GM18505 (cell line): Measurements from ENCODE around the gene ZBTB1.

Experiments used
- ATAC-seq: cut with Tn5 transposase; IDR thresholded peaks from one replicate; pipeline ENCODE4 v1.9.1; 2021; ENCODE audit not compliant: unreplicated experiment
- POLR2A ChIP-seq: IDR thresholded peaks from 4 replicates; pipeline ENCODE4 v1.6.1; 2011; ENCODE audit warnings: borderline replicate concordance; ENCODE audit not compliant: insufficient read depth, insufficient read length; ENCODE audit errors: extremely low read depth

Gene ZBTB1, protein sequence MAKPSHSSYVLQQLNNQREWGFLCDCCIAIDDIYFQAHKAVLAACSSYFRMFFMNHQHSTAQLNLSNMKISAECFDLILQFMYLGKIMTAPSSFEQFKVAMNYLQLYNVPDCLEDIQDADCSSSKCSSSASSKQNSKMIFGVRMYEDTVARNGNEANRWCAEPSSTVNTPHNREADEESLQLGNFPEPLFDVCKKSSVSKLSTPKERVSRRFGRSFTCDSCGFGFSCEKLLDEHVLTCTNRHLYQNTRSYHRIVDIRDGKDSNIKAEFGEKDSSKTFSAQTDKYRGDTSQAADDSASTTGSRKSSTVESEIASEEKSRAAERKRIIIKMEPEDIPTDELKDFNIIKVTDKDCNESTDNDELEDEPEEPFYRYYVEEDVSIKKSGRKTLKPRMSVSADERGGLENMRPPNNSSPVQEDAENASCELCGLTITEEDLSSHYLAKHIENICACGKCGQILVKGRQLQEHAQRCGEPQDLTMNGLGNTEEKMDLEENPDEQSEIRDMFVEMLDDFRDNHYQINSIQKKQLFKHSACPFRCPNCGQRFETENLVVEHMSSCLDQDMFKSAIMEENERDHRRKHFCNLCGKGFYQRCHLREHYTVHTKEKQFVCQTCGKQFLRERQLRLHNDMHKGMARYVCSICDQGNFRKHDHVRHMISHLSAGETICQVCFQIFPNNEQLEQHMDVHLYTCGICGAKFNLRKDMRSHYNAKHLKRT

DNA sequence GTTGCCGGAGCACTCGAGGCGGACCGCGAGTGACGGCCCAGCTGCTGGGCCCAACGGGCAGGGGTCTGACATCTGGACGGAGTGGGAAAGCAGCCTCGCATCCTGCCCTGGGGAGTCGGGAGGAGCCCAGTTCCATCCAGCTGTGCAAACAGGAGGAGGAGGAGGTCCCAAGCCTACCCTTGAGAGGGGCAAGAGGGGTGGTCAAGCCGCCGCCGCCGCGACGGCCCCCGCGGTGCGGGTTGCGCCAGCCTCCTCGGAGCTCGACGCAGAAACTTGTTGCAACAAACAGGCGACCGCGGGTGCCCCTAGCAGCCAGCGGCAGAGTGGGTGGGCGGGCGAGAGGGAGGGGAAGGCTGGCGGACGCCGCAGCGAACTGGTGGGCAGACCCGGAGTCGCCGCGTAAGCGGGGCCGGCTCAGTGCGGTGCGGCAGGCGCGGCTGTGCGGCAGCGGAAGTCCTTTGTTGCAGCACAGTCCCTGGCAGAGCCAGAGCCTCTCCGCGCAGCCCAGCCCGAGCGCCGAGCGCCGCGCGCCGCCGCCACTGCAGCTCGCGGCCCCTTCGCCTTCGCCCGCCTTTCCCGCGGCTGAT is at the start of gene ZBTB1:
TSS of gene ZBTB1 (plus strand) at position 461 of the 587 bp plus-strand sequence. CDS start 16,735 bp downstream, outside the sequence.
- TF ChIP-seq POLR2A, result peak; percentile 82
- peak; percentile 18 for ATAC-seq

DNA sequence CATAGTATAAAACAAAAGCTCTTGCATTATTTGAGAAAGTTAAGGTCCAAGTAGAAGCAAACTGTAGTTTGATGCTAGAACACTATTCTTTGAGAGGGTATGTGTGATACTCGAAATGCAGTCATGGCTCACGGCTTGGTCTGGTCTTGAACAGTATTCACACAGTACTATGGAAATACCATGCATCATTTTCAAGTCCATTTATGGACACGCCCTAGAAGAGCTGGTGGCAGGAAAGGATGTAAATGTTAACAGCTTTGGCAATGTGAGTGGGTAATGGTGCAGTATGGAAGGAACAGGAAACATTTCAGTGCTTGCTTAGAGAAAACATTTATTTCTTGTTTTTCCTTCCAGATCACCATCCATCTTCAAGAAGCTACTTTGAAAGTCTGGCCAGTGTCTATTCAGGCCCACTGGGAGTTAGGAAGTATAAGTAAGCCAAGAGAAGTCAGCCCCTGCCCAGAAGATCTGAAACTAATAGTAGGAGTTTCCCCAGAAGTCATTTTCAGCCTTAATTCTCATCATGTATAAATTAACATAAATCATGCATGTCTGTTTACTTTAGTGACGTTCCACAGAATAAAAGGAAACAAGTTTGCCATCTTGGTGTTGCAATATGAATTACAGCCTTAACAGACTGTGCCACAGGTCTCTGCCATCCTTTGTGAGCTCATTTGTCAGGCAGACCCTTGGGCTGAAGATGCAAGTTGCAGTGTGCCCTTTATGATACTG is 45.0 kb upstream of the ZBTB1 start:
- no peak for ATAC-seq
- TF ChIP-seq POLR2A, result no peak

DNA sequence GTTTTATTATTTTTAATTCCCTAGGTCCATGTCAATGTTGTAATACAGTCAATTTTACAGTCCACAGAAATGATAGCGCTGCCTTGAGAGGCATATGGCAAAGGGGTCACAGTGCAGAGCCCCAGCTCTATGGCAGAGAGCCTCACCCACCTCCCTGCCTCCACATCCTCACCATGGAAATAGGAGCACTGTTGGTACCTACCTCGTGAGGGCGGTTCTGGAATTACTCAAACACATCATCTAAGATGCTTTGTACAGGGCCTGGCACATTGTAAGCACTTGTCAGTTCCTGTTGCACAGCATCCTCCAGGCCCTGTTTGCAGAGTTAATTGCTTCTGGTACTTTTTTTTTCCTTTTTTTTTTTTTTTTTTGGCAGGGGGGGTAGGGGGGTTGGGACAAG is 43.3 kb upstream of the ZBTB1 start:
- no peak for TF ChIP-seq POLR2A
- ATAC-seq, result no peak

DNA sequence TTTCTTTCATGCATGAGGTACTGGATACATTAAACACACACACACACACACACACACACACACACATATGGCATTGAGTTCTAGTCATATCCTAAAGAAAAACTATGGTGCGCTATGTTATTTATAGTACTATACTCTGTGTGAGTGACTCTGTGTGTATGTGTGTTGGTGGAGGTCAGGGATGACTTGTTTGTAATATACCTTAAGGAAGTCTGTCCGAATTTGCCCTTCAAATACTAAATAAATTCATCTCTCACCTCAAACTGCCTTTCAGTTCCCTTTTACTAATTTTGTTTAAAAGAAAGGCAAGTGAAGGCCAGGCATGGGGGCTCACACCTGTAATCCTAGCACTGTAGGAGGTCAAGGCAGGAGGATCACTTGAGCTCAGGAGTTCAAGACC is 41.4 kb upstream of the ZBTB1 start:
- TF ChIP-seq POLR2A, result no peak
- ATAC-seq, result no peak

DNA sequence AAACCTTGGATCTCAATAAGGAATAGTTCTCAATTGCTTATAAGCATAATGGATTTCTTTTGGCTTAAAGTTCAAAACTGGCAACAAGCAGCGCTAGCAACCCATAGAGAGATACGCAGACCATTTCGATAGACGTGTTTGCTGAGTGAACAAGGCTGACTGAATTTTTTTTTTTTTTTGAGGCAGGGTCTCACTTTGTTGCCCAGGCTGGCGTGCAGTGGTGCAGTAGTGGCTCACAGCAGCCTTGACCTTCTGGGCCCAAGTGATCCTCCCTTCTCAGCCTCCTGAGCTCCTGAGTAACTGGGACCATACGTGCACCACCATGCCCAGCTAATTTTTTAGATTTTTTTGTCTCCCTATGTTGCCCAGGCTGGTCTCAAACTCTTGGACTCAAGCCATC is 40.7 kb upstream of the ZBTB1 start:
- no peak for ATAC-seq
- TF ChIP-seq POLR2A, result no peak

DNA sequence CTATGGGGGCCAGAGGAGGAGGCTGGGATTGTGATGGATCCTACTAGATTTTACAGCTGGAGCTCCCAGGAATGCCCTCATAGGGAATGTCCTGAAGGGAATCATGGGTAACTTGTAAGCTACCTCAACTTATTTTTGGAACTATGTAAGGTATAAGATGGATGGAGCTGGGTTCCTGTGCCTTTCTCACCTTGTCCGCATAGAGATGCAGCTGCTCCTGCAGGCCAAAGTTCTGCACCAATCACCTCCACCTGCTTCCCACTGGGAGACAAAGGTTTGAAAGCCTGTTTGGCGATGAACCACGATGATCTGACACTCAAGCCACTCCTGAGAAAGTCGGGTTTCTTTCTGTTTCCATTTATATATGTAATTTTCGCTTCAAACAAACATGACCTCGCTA is 39.9 kb upstream of the ZBTB1 start:
- no peak for TF ChIP-seq POLR2A
- no peak for ATAC-seq

DNA sequence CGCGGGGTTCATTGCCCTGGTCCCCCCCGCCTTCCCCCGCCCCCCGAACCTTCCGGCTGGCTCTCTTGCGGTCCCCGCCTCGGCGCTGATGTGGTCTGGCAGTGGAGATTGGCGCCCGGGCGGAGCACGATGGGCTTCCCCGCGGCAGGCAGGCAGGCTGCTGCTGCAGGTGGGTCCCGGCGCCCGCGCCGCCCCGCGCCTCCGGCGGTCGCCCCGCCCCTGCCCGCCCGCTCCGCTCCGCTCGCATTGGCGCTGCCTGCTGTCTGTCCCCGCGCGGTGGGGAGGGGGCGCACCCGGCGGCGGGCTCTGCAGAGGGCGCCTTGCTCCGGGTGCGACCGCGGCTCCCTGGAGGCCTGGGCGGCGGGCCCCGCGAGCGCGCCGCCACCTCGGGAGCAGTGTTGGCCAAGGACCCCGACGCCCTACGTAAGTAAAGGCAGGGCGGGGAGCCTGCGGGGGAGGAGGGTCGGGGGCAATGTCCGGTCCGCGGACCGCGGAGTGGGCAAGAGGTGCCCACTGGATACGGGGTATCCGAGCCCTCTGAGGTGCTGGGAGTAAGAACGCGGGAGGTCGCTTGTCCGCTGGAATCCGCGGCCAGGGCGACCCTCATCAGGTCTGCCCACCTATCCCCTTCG is 39.3 kb upstream of the ZBTB1 start, which contains the start of gene AKAP5:
TSS of gene AKAP5 (plus strand) at position 309 of the 632 bp plus-strand sequence. CDS start 2,896 bp downstream, outside the sequence.
- peak; percentile 61 for ATAC-seq
- no peak for TF ChIP-seq POLR2A

DNA sequence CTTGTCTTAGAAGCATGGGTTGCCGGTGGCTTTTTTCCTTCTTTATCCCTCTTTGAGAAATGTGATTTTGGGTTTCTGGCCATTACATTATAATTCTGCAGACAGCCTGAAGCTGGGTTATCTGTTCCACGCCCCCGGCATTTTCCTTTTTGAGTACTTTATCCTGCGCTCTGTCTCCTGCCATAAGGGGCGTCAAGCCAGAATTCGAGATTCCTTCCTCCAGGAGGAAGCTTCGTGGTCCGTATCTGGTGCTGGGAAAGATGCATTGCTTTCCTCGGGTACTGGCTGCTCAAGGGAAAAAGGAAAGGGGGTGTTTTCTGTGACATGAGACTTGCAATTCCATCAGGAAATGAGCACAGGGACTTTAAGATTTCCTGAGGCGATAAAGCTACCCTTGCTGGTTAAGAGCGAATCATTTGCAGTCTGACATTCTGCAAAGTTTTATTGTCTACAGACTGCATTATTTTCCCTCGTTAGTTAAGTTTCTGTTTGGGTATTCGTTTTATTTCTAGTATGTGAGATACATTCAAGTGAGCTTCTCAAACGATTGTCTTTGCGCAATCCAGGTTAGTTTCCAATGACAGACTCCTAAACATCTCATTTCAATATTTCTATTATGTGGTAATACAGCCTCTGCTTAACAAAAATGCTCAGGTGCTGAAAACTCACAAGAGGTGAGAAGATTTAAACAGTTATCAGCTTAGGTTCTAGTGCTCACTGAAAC is 38.6 kb upstream of the ZBTB1 start:
- TF ChIP-seq POLR2A, result no peak
- no peak for ATAC-seq

DNA sequence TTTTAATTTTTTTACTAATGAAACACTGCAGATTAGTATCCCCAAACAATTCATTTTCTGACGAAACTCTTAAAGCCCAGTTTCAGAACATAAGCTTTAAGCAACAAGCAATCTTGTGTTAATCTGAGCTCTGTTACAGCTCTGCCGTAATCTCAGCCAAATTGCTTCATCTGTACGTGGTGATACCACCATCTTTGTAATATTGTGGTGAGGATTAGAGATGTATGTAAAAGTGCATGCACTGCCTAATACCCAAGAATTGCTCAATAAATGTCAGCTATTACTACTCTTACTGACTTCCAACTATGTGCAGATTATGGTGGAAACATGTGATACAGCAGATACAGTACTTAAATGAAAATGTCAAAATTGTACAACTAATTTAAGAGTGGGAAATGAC is 37.5 kb upstream of the ZBTB1 start:
- no peak for TF ChIP-seq POLR2A

DNA sequence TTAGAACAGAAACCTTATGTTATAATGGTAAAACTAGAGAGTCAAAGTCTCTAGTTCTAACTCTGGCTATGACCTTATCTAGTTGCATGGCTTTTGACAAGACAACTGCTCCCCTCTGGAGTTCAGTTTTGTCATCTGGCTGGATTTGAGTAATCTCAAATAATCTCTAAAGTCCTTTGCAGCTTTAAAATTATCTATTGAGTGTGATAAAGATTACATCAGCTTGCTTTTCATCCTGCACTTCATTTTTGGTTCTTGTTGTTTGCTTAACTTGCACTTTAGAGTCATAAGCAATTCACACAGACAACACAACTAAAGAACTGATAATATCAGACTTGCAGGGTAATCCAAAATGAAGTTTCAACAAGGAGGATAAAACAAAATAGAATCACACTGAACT is 37.0 kb upstream of the ZBTB1 start:
- ATAC-seq, result no peak
- no peak for TF ChIP-seq POLR2A

More for the DNA sequence above, 37.5 kb upstream of the ZBTB1 start:
- no peak for ATAC-seq

DNA sequence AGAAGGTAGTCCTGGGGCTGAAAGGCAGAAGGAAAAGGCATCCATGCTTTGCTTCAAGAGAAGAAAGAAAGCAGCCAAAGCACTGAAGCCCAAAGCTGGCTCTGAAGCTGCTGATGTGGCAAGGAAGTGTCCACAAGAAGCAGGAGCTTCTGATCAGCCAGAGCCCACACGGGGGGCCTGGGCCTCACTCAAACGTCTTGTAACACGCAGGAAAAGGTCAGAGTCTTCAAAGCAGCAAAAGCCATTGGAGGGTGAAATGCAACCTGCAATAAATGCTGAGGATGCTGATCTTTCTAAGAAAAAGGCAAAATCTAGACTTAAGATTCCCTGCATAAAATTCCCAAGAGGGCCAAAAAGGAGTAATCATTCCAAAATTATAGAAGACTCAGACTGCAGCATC is 36.1 kb upstream of the ZBTB1 start:
- ATAC-seq, result no peak
- no peak for TF ChIP-seq POLR2A

DNA sequence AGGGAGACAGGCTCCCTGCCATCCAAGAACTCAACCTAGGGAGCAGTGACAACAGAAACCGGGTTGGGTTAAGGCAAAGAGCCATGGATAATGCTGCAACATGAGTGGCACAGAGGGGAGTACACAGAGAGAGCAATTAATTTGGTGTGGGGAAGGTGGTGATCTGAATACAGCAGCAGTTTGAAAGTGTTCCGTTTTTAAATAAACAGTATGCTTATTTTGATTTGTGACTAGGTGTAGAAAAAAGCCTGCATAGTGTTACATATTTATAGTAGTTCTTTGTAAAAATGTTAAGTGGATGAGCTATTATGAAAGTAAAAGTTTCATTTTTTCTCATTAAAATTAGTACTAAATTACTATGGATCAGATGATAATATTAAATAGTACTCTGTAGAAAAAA is 30.5 kb upstream of the ZBTB1 start:
- no peak for TF ChIP-seq POLR2A
- no peak for ATAC-seq
